Hepatocyte (in vitro differentiated cells): ENCODE results near the gene PRKAR1B.

Experiments used
- EZH2 ChIP-seq: fragments of 200-600 bp; sonication (generic); IDR thresholded peaks from 2 replicates; pipeline ENCODE4 v1.6.1; 2016; ENCODE audit warnings: antibody characterized with exemption, mild to moderate bottlenecking, borderline replicate concordance
- TF ChIP-seq, protein P1 (sequence below): fragments of 200-600 bp; sonication (generic); IDR thresholded peaks from 2 replicates; pipeline ENCODE4 v1.5.1; 2016; ENCODE audit warnings: antibody characterized with exemption, mild to moderate bottlenecking; ENCODE audit not compliant: poor library complexity

DNA sequence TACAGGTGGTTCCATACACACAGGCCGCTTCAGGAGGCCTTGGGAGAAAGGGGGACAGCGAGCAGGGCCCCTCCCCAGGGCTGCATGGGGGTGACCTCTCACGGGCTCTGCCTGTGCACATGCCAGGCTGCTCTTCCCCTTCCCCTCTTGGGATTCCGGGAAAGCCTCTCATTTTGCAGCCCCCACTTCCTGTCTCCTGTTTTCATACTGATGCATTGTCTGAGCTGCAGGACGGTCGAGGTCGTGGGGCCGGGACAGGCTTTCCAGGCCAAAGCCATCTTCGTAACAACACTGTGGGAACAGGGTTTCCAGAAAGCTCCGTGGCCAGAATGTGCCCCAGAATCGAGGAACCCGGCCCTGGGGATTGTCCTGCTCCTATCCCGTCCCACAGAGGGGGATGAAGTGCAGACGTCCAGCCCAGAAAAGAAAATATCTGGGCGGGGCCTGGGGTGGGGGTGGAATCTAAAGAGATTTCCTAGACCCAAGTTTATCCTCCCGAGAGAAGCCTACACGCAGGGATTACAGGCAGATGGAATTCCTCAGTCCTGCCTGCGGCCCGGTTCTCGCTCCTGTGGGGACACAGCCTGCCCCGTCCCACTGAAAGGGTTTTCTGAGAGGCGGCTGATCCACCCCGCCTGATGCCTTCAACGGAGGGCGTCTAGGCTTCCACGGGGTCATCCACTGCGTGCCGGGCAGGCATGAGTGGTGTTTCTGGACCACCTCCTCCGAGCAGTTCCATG lies 30.1 kb downstream of the PRKAR1B start:
- TF ChIP-seq, protein P1, sequence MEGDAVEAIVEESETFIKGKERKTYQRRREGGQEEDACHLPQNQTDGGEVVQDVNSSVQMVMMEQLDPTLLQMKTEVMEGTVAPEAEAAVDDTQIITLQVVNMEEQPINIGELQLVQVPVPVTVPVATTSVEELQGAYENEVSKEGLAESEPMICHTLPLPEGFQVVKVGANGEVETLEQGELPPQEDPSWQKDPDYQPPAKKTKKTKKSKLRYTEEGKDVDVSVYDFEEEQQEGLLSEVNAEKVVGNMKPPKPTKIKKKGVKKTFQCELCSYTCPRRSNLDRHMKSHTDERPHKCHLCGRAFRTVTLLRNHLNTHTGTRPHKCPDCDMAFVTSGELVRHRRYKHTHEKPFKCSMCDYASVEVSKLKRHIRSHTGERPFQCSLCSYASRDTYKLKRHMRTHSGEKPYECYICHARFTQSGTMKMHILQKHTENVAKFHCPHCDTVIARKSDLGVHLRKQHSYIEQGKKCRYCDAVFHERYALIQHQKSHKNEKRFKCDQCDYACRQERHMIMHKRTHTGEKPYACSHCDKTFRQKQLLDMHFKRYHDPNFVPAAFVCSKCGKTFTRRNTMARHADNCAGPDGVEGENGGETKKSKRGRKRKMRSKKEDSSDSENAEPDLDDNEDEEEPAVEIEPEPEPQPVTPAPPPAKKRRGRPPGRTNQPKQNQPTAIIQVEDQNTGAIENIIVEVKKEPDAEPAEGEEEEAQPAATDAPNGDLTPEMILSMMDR = no peak
- TF ChIP-seq EZH2 = no peak
